ENCODE data around the gene B4GALT2. TPM values are rescaled to one million over a fixed set of nuclear protein-coding genes. Genes with fewer than 3 reads are reported as not detected.

Gene B4GALT2
- total RNA-seq, 1 experiment from 2014 or later, result 76.4 TPM

DNA sequence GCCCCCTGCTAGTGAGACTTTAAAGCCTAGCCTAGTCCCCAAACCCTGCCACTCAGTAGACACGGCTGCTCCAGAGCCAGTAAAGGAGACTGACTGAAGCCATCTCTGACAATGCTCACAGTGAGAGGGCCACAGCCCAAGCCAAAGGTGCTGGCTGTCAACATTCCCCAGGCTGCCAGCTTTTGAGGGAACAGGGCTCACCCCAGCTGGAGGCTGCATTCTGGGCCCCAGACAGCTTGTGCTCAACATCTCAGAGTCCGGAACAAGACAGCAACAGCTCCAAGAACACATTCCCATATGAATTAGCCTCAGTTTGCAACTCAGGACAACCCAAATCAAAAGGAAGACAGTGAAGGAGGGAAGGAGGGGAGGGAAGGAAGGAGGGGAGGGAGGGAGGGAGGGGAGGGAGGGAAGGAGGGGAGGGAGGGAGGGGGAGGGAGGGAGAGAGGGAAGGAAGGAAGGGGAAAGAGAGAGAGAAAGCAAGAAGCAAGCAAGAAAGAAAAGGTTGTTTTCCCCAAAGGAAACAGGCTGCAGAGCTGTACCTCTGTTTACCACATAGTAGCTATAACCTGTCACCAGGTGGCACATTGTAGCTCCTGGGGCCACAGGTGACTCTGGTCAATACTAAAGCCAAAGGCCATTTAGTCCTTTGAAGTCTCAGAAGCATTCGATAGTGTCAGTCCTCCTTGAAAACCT, 40.0 kb upstream of the B4GALT2 start:
- Histone ChIP-seq H3K4me3 (ENCODE audit: low read depth, low read length, poor library complexity, severe bottlenecking) (no peak overlapping the region), H3K27me3 (replicated peaks; ENCODE audit: insufficient read depth, low read depth, low read length, poor library complexity) (no peaks in the 10 kb centered on the region), H3K36me3 (ENCODE audit: insufficient read depth, low read length, poor library complexity, severe bottlenecking) (peaks cover 11% of the 10 kb centered on the region), H3K9me3 (ENCODE audit: low read depth, low read length, poor library complexity, severe bottlenecking) (no peaks in the 10 kb centered on the region), H3K27ac (ENCODE audit: low read depth, low read length, poor library complexity, severe bottlenecking) (peak overlapping the region; percentile 11), H3K4me1 (ENCODE audit: insufficient read depth, low read length, poor library complexity, severe bottlenecking) (peaks cover 25% of the 10 kb centered on the region)
- DNase-seq (ENCODE audit: low spot score), result no peak
- intact Hi-C loops (cut with micrococcal nuclease; ENCODE audit: unreplicated experiment), result no loop called here
- CTCF ChIA-PET, result no interaction called here
- POLR2A ChIA-PET (ENCODE audit: low non-redundant PET), result interaction anchor here (0.6 kb wide), 1 partner anchor 93 kb away, joined by 5 read pairs; no protein-coding TSS in a partner anchor
- TF ChIP-seq, protein P1, sequence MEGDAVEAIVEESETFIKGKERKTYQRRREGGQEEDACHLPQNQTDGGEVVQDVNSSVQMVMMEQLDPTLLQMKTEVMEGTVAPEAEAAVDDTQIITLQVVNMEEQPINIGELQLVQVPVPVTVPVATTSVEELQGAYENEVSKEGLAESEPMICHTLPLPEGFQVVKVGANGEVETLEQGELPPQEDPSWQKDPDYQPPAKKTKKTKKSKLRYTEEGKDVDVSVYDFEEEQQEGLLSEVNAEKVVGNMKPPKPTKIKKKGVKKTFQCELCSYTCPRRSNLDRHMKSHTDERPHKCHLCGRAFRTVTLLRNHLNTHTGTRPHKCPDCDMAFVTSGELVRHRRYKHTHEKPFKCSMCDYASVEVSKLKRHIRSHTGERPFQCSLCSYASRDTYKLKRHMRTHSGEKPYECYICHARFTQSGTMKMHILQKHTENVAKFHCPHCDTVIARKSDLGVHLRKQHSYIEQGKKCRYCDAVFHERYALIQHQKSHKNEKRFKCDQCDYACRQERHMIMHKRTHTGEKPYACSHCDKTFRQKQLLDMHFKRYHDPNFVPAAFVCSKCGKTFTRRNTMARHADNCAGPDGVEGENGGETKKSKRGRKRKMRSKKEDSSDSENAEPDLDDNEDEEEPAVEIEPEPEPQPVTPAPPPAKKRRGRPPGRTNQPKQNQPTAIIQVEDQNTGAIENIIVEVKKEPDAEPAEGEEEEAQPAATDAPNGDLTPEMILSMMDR (conservative IDR thresholded peaks at IDR 0.05; ENCODE audit: low read depth, low read length), result no peak
- no peak for TF ChIP-seq EZH2 (IDR thresholded peaks at IDR 0.05; ENCODE audit: borderline replicate concordance, low read depth, low read length, poor library complexity, severe bottlenecking)
- no TSS peak for BruUV-seq (replicated peaks)

DNA sequence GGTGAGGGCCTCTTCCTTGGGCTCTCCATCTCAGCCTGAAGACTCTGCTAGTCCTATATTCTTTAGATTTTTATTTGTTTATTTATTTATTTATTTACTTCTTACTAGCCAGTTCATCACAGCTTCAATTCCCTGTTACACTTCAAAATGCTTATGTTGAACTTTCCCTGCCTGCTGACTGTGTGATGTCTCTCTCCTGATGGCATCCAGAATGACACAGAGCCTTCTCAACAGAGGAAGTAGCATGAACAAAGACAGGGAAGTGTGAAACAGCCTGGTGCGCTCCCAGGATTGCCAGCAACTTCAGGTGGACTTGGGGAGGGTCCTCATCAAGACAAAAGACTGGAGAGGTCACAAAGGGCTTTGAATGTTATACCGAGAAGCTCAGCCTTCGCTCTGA, 36.6 kb upstream of the B4GALT2 start:
- no TSS peak for BruUV-seq (replicated peaks)
- POLR2A ChIA-PET (ENCODE audit: low non-redundant PET), result no interaction called here
- no peak overlapping the region for H3K4me3 ChIP-seq (ENCODE audit: low read depth, low read length, poor library complexity, severe bottlenecking)
- CTCF ChIA-PET, result no interaction called here
- no peak for DNase-seq (ENCODE audit: low spot score)
- intact Hi-C loops (cut with micrococcal nuclease; ENCODE audit: unreplicated experiment), result no loop called here
- no peaks in the 10 kb centered on the region for H3K9me3 ChIP-seq (ENCODE audit: low read depth, low read length, poor library complexity, severe bottlenecking)
- peaks cover 9% of the 10 kb centered on the region for H3K4me1 ChIP-seq (ENCODE audit: insufficient read depth, low read length, poor library complexity, severe bottlenecking)
- H3K27me3 ChIP-seq (replicated peaks; ENCODE audit: insufficient read depth, low read depth, low read length, poor library complexity), result no peaks in the 10 kb centered on the region
- peaks cover 1% of the 10 kb centered on the region for H3K36me3 ChIP-seq (ENCODE audit: insufficient read depth, low read length, poor library complexity, severe bottlenecking)
- no peak overlapping the region for H3K27ac ChIP-seq (ENCODE audit: low read depth, low read length, poor library complexity, severe bottlenecking)
- TF ChIP-seq, protein P1 (conservative IDR thresholded peaks at IDR 0.05; ENCODE audit: low read depth, low read length), result no peak
- TF ChIP-seq EZH2 (IDR thresholded peaks at IDR 0.05; ENCODE audit: borderline replicate concordance, low read depth, low read length, poor library complexity, severe bottlenecking), result no peak

DNA sequence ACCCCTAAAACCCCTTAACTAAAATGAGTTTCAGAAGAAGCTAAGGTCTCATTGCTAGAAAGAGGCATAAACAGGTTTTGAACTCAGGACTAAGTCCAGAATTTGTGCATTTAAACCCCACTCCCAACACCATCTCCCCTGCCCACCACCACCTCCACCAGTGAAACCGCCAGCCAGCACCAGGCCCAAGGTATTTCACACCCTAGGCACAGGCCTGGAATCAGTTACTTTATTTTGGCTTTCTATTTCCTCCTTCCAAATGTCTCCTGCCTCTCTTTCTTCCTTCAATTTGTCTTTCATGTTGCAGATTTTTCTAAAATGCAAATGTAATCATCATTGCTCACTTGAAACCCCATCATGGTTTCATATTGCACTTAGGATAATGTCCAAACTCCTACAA, 34.1 kb upstream of the B4GALT2 start:
- no peak for TF ChIP-seq EZH2 (IDR thresholded peaks at IDR 0.05; ENCODE audit: borderline replicate concordance, low read depth, low read length, poor library complexity, severe bottlenecking)
- TF ChIP-seq, protein P1 (conservative IDR thresholded peaks at IDR 0.05; ENCODE audit: low read depth, low read length), result no peak
- no TSS peak for BruUV-seq (replicated peaks)
- intact Hi-C loops (cut with micrococcal nuclease; ENCODE audit: unreplicated experiment), result no loop called here

More for the DNA sequence above, 34.1 kb upstream of the B4GALT2 start:
- H3K27me3 ChIP-seq (replicated peaks; ENCODE audit: insufficient read depth, low read depth, low read length, poor library complexity), result no peaks in the 10 kb centered on the region
- H3K9me3 ChIP-seq (ENCODE audit: low read depth, low read length, poor library complexity, severe bottlenecking), result no peaks in the 10 kb centered on the region
- ChIA-PET POLR2A (ENCODE audit: low non-redundant PET) (no interaction called here), CTCF (interaction anchor here (0.9 kb wide), 1 partner anchor 10 kb away, joined by 3 read pairs; no protein-coding TSS in a partner anchor)
- H3K36me3 ChIP-seq (ENCODE audit: insufficient read depth, low read length, poor library complexity, severe bottlenecking), result no peaks in the 10 kb centered on the region
- H3K4me3 ChIP-seq (ENCODE audit: low read depth, low read length, poor library complexity, severe bottlenecking), result peak overlapping the region; percentile 19
- no peak overlapping the region for H3K27ac ChIP-seq (ENCODE audit: low read depth, low read length, poor library complexity, severe bottlenecking)
- H3K4me1 ChIP-seq (ENCODE audit: insufficient read depth, low read length, poor library complexity, severe bottlenecking), result peaks cover 19% of the 10 kb centered on the region
- DNase-seq (ENCODE audit: low spot score), result no peak
